ENCODE results near the gene ATRN. TPM values are rescaled to one million over a fixed set of nuclear protein-coding genes. Genes with fewer than 3 reads are reported as not detected.

Gene ATRN
- total RNA-seq, 1 donor from 2014 or later = 37.0 TPM

DNA sequence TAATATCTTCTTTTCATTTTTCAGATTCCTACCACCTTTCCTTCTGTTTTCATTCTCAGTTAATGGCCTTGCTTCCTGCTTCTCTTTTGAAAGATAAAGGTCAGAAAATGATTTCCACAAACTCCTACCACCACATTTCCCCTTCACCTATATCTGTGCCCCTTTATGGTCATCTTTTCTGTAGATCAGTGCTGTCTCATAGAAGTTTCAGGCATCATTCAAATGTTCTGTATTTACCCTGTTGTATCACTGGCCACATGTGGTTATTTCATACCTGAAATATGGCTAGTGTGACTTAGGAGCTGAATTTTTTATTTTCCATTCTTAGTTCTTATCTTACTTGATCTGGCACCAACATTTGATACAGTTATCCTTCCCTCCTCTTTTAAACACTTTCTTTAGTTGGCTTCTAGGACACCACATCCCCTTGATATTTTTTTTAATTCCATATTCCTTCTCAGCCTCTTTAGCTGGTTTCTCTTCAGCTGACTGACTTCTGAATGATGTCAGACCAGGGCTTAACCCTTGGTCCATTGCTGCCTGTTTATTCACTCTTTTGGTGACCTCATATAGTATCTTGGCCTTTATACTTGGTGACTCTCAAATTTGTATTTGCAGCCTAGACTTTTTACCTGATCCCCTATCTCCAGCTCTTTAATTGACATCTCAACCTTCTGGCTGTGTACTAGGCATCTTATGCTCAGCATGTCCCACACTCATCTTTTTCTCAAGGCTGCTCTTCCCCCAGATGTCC lies 81.0 kb downstream of the ATRN start:
- no peaks in the 10 kb centered on the region for H3K9me3 Mint-ChIP-seq (ENCODE audit: unreplicated experiment)
- TF ChIP-seq CTCF (IDR thresholded peaks at IDR 0.05; ENCODE audit: unreplicated experiment) = no peak

GRCh38 chr20:3553663-3554062 lies 82.8 kb downstream of the ATRN start:
- no peaks in the 10 kb centered on the region for H3K9me3 Mint-ChIP-seq (ENCODE audit: unreplicated experiment)
- no peaks in the 10 kb centered on the region for H3K36me3 Mint-ChIP-seq (ENCODE audit: low read depth, unreplicated experiment)
- peaks cover 4% of the 10 kb centered on the region for H3K4me1 Mint-ChIP-seq (ENCODE audit: unreplicated experiment)
- TF ChIP-seq CTCF (IDR thresholded peaks at IDR 0.05; ENCODE audit: unreplicated experiment) = no peak
- no peak overlapping the region for H3K27ac Mint-ChIP-seq (ENCODE audit: unreplicated experiment)
- H3K4me3 Mint-ChIP-seq (ENCODE audit: unreplicated experiment) = no peak overlapping the region
- H3K27me3 Mint-ChIP-seq (ENCODE audit: unreplicated experiment) = no peaks in the 10 kb centered on the region
- no peak for DNase-seq (ENCODE audit: low spot score)

More for the DNA sequence above, 81.0 kb downstream of the ATRN start:
- Mint-ChIP-seq H3K4me3 (ENCODE audit: unreplicated experiment) (no peak overlapping the region), H3K36me3 (ENCODE audit: low read depth, unreplicated experiment) (no peaks in the 10 kb centered on the region), H3K4me1 (ENCODE audit: unreplicated experiment) (peaks cover 4% of the 10 kb centered on the region), H3K27ac (ENCODE audit: unreplicated experiment) (no peak overlapping the region), H3K27me3 (ENCODE audit: unreplicated experiment) (no peaks in the 10 kb centered on the region)
- DNase-seq (ENCODE audit: low spot score) = no peak

GRCh38 chr20:3557237-3557785 lies 86.5 kb downstream of the ATRN start:
- TF ChIP-seq CTCF (IDR thresholded peaks at IDR 0.05; ENCODE audit: unreplicated experiment) = no peak
- Mint-ChIP-seq H3K4me3 (ENCODE audit: unreplicated experiment) (no peak overlapping the region), H3K36me3 (ENCODE audit: low read depth, unreplicated experiment) (no peaks in the 10 kb centered on the region), H3K27ac (ENCODE audit: unreplicated experiment) (no peak overlapping the region), H3K27me3 (ENCODE audit: unreplicated experiment) (no peaks in the 10 kb centered on the region), H3K4me1 (ENCODE audit: unreplicated experiment) (no peaks in the 10 kb centered on the region), H3K9me3 (ENCODE audit: unreplicated experiment) (no peaks in the 10 kb centered on the region)
- DNase-seq (ENCODE audit: low spot score) = no peak

DNA sequence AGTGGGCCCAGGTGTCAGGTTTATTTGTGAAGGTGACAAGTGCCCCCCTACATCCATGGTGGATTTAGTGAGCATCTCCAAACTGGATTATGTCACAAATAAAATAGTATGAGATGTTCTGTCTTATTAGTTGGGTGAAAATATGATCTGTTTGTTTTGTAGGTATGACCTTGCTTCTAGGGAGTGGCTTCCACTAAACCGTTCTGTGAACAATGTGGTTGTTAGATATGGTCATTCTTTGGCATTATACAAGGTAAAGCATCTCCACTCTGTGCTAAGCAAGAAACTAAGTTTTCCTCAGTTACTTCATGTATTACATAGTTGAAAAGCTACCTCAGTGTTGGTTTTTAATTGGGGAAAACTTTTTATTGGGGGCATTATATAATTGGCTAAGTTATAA lies 88.4 kb downstream of the ATRN start:
- H3K36me3 Mint-ChIP-seq (ENCODE audit: low read depth, unreplicated experiment) = no peaks in the 10 kb centered on the region
- DNase-seq (ENCODE audit: low spot score) = no peak
- no peaks in the 10 kb centered on the region for H3K27me3 Mint-ChIP-seq (ENCODE audit: unreplicated experiment)
- no peak overlapping the region for H3K4me3 Mint-ChIP-seq (ENCODE audit: unreplicated experiment)
- no peak overlapping the region for H3K27ac Mint-ChIP-seq (ENCODE audit: unreplicated experiment)
- TF ChIP-seq CTCF (IDR thresholded peaks at IDR 0.05; ENCODE audit: unreplicated experiment) = no peak
- H3K4me1 Mint-ChIP-seq (ENCODE audit: unreplicated experiment) = no peaks in the 10 kb centered on the region
- no peaks in the 10 kb centered on the region for H3K9me3 Mint-ChIP-seq (ENCODE audit: unreplicated experiment)

- no peaks in the 10 kb centered on the region for H3K36me3 Mint-ChIP-seq (ENCODE audit: low read depth, unreplicated experiment)
- no peak overlapping the region for H3K4me3 Mint-ChIP-seq (ENCODE audit: unreplicated experiment)
- no peak for DNase-seq (ENCODE audit: low spot score)
- no peak overlapping the region for H3K27ac Mint-ChIP-seq (ENCODE audit: unreplicated experiment)
- H3K9me3 Mint-ChIP-seq (ENCODE audit: unreplicated experiment) = no peaks in the 10 kb centered on the region
- no peaks in the 10 kb centered on the region for H3K27me3 Mint-ChIP-seq (ENCODE audit: unreplicated experiment)
- TF ChIP-seq CTCF (IDR thresholded peaks at IDR 0.05; ENCODE audit: unreplicated experiment) = no peak
- H3K4me1 Mint-ChIP-seq (ENCODE audit: unreplicated experiment) = no peaks in the 10 kb centered on the region
Observed at GRCh38 chr20:3559637-3560036, 88.8 kb downstream of the ATRN start.
